T-helper 9 cell (primary cell): ENCODE data around the gene ENTHD1.

Experiments
- DNase-seq: peaks from one replicate; pipeline ENCODE4 v3.0.0-alpha.2; 2020

The ENTHD1 gene

DNA sequence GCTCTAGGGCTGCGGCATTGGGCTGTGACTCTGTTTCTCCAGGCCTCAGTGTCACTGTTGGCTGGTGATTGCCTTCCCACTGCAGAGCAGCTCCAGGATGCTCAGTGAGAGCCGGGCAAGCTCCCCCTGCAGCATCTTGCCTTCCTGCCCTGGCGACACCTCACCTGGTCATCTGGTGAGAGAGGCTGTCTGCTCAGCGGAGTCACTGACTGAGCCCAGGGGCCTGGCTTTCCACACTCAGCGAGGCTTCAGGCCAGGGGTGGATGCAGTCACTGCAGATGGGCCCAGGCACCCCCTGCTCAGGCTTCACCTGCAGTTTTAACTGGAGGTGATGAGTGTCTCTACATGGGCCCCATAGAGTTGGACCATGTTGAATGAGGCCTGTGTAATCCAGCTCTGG lies 186.2 kb downstream of the ENTHD1 start:
- no peak for DNase-seq

DNA sequence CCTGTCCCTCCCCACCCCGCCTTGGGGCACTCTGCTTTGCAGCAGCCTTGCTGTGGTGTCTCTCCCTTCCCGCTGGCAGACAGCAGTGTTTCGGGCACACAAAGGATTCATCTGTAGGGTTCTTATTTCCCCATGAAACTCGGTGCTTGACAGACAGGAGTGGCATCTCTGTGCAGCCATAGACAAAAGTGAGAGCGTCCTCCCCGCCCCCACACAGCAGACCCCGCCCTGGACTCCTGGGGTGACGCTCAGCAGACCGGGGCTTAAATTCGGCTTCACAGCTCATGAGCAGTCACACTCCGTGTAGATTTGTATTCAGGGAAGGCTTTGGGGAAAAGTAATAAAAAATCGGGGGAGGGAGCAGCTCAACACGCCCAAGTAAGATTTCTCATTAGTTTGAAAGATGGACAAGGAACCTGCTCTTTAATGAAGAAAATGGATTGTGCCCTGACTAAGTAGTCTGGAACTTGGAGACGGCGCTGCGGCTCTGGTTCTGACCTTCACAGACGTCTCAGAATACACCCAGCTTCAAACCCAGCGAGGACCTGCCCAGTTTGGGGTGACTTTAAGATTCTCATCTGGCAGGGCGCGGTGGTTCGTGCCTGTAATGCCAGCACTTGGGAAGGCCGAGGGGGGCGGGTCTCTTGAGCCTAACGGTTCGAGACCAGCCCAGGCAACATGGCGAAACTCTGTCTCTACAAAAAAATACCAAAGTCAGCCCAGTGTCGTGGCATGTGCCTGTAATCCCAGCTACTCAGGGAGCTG lies 187.0 kb downstream of the ENTHD1 start:
- no peak for DNase-seq

DNA sequence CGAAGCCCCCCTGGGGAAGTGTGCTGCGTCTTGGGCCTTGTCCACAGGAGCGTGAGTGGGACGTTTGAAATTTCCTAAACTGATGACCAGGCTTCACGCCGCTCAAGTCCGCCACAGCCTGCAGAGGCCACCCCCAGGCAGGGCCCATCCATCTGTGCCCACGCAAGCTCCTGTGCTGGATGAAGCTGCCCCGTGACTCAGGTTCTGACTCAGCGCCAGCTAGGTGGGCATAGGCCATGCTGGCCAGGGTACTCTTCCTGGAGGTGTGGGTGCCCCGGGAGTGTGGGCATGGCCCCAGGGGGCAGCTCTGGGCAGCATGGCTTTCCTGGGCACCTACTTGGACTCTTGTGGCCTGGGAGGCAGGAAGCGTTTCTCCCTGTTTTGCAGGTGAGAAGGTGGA lies 188.2 kb downstream of the ENTHD1 start:
- DNase-seq, result no peak

DNA sequence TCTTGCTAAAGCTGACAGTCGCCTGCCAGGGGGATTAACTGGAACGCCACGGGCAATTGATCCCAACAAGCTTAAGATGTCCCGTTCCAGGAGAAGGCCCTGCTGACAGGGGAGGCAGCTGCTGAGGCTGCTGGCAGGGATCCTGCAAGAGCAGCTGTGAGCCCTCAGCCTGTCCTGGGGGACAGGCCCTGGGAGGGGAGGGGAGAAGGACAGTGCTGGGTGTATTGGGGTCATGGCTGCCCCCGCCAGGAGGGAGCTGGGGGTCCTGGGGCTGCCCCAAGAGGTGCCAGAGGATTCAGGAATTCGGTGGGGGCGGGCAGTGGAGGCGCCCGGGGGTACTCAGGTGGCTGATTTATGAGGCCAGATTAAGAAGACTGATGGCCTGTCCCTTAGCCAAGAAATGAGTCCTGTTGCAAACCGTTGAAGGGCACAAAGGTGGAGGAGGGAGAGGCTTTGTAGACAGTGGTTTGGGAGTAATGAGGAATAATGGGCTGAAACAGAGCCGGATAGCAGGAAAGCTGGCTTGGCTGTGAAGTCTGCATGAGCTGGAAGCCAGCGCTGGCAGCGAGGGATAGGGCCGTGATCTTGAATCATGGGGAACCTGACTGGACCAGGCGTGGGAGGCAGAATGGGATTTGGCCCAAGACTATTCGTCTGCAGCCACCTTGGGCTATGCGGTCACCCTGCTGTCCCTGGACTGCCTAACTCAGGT lies 189.5 kb downstream of the ENTHD1 start:
- no peak for DNase-seq

DNA sequence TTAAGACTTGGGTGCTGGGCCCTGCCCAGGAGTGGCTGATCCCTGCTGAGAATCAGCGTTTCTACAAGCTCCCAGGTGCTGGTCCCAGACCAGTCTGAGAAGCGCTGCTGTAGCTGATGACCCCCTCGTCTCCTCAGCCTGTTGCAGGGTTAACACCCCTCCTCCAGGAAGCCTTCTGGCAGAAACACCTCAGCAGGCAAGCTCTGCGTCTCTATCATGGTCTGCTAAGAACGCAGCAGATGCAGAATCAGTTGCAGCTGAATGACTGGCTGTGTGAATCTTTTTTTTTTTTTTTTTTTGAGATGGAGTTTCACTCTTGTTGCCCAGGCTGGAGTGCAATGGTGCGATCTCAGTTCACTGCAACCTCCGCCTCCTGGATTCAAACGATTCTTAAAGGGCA lies 190.5 kb downstream of the ENTHD1 start:
- DNase-seq, result no peak

DNA sequence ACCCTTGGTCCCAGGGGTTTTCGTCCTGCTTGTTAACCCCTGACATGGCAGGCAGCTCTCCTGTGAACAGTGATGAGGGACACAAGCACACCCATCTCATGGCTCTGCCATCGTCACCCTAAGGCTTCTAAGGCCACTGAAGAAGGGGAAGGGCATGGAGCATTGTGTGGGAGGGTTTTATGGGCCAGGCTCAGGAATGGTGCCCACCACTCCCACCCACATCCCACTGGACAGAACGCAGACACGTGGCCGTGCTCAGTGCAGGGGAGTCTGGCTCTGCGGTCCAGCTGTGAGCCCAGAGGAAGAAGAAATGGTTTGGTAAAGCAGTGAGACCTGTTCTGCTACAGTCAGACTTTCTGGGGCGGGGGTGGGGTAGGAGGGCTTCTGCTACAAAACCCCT lies 193.0 kb downstream of the ENTHD1 start:
- DNase-seq, result no peak

DNA sequence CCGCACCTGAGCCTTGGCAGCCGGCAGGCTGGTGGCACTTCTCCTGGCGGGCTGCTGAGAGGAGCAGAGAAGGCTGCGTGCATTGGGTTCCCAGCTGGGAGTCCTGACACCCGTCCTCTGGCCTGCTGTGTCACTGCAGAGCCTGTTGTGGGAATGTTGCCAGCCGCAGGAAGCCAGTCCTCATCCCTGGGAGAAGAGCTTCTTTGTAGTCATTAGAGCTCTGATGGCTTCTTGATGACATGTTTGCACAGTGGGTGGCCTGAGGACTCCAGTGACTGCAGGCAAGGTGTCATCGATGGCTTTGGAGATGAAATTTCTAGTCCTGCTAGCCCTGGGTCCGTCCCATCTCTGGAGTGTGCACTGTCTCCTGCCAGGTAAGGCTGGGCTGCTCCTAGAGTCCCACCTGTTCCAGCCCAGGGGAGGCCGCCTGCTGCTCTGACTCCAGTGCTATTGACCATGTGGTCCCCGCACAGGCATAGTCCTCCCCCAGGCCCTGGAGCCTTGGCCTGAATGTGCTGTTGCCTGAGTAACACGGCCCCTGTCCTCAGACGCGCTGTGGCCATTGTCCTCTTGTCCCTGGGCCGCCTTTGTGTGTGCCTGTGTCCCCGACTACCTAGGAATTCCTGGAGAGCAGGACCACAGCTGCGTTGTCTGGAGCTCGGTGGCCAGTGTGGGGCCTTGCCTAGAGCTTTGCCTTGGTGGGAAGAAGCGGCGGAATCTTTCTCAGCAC lies 193.8 kb downstream of the ENTHD1 start:
- DNase-seq, result no peak

DNA sequence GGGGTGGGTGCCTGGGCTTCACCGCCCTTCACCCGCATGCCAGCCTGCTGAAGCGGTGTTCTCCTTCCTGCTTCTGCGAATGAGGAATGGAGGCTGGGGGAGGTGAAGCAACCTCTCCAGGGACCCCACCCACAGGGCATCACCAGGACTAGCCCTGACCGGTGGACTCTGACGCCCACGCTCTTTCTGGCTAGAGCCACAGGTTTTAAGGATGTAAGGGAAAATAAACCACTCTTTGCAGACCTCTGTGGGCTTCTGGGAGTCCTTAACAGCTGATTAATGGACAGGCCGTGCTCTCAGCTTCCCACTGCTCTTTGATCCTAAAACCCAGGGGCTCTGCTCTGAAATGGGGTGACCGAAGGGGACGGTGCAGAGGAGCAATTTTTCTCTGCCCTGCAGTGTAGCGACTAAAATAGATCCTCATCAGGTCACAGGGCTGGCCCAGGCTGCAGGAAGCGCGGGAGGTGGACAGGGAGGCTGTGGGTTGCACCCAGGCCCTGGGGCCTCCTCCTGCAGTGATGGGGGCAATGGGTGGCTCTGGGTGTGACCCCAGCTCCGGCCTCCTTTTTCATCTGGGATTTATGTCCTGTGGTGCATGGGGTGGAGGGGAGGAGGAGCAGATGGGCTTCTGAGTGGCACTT lies 195.7 kb downstream of the ENTHD1 start:
- DNase-seq, result no peak

DNA sequence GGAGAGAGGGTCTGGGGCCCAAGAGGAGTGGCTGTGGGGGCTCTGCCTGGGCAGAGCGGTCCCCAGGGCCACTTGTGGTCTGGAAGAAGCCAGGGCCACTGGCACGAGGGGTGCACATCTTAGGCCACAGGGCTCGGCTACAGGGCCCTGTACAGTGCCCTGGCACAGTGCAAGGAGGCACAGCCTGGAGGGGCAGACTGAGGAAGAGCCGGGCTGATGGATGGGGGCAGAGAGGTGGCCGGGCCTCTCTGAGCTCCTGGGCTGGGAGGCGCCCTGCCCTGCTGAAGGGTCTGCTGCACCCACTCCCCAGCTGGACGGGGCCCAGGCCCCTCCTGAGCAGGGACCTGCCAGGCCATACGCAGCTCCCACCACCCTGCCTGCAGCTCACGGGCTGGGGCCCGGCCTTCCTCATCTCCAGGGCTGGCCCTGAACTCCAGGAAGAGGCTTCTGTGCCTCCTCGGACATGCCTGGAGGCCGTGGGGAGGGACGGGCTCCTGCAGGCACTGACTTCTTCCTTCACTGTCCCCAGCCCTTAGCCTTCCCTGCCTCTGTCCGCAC lies 199.5 kb downstream of the ENTHD1 start:
- DNase-seq, result no peak
